SK-N-SH (cell line): Measurements from ENCODE around the gene SPRED3. TPM values are rescaled to one million over a fixed set of nuclear protein-coding genes. Genes with fewer than 3 reads are reported as not detected.
A peak's percentile ranks its signal among the peaks of the same experiment; 100 is the strongest.

Experiments
- CTCF ChIA-PET: fragments of 300-600, 350-600 bp; formaldehyde crosslinking; extraction: SDS; loops from one replicate; lab custom pipeline; 2021; lab: Yijun Ruan, JAX
- POLR2A ChIA-PET: fragments of 350-600 bp; sonication (Branson Sonifier 250); formaldehyde crosslinking; extraction: SDS; loops from one replicate; lab custom pipeline; 2020; ENCODE audit warnings: antibody characterized with exemption, inconsistent platforms; lab: Yijun Ruan, JAX
- DNase-seq: peaks from one replicate; pipeline ENCODE4 v3.0.0; 2012
- H2AFZ ChIP-seq: fragments of 200-600 bp; sonication (generic); 2 replicates; pipeline ENCODE4 v1.8.1; 2016; ENCODE audit warnings: antibody characterized with exemption, mild to moderate bottlenecking, low read depth
- H3F3A ChIP-seq: fragments of 200-600 bp; sonication (generic); replicated peaks from 2 replicates; pipeline ENCODE3; 2016; ENCODE audit warnings: antibody characterized with exemption, mild to moderate bottlenecking; ENCODE audit not compliant: insufficient read depth
- H3K27ac ChIP-seq, 2 experiments: fragments of 200-500 bp in 1 of 2; fragments of 200-600 bp in 1 of 2; sonication (Bioruptor generic) in 1 of 2; sonication (generic), shearing (Covaris generic) in 1 of 2; 2 replicates each; pipeline versions ENCODE4 v1.5.1 to v1.6.1; 2014 to 2016; ENCODE audit warnings: low read depth in 2 of 2, inconsistent platforms in 1 of 2, low read length in 1 of 2, mild to moderate bottlenecking in 1 of 2, mixed read lengths in 1 of 2
- H3K27me3 ChIP-seq: fragments of 200-600 bp; sonication (generic), shearing (Covaris generic); 2 replicates; pipeline ENCODE4 v1.6.1; 2016; ENCODE audit warnings: mixed run types; ENCODE audit not compliant: insufficient read depth
- H3K36me3 ChIP-seq, 2 experiments: fragments of 200-500 bp in 1 of 2; fragments of 200-600 bp in 1 of 2; sonication (Bioruptor generic) in 1 of 2; sonication (generic) in 1 of 2; replicated peaks in 1 of 2; 2 replicates each; pipeline versions ENCODE3 to v1.5.1; 2014 to 2016; ENCODE audit warnings: low read length in 1 of 2, mild to moderate bottlenecking in 1 of 2; ENCODE audit not compliant: insufficient read depth in 2 of 2, control insufficient read depth in 1 of 2
- H3K4me1 ChIP-seq, 2 experiments: fragments of 200-500 bp in 1 of 2; fragments of 200-600 bp in 1 of 2; sonication (Bioruptor generic) in 1 of 2; sonication (generic), shearing (Covaris generic) in 1 of 2; 2 replicates each; pipeline versions ENCODE4 v1.5.1 to v1.6.1; 2014 to 2016; ENCODE audit warnings: low read depth in 1 of 2, low read length in 1 of 2, mixed run types in 1 of 2; ENCODE audit not compliant: insufficient read depth in 2 of 2, control insufficient read depth in 1 of 2
- H3K4me2 ChIP-seq: fragments of 200-600 bp; sonication (generic), shearing (Covaris generic); 2 replicates; pipeline ENCODE4 v1.6.1; 2017; ENCODE audit warnings: mixed run types
- H3K4me3 ChIP-seq, 2 experiments: fragments of 200-500 bp in 1 of 2; fragments of 200-600 bp in 1 of 2; sonication (Bioruptor generic) in 1 of 2; sonication (generic), shearing (Covaris generic) in 1 of 2; 2 replicates each; pipeline versions ENCODE4 v1.5.1 to v1.8.1; 2014 to 2016; ENCODE audit warnings: low read depth in 2 of 2, inconsistent platforms in 1 of 2, low read length in 1 of 2, mild to moderate bottlenecking in 1 of 2, mixed read lengths in 1 of 2, moderate library complexity in 1 of 2
- H3K79me2 ChIP-seq: fragments of 200-600 bp; sonication (generic); 2 replicates; pipeline ENCODE4 v1.8.1; 2017; ENCODE audit warnings: mild to moderate bottlenecking; ENCODE audit not compliant: insufficient read depth
- H3K9ac ChIP-seq: fragments of 200-600 bp; sonication (generic); 2 replicates; pipeline ENCODE4 v1.6.1; 2017; ENCODE audit warnings: mixed run types
- H3K9me2 ChIP-seq: fragments of 200-600 bp; sonication (generic); 2 replicates; pipeline ENCODE4 v1.6.1; 2017; ENCODE audit warnings: mixed run types
- H3K9me3 ChIP-seq: fragments of 200-600 bp; sonication (generic); 2 replicates; pipeline ENCODE4 v1.6.1; 2017; ENCODE audit warnings: mixed run types, mild to moderate bottlenecking, moderate library complexity
- H4K20me1 ChIP-seq: fragments of 200-600 bp; sonication (generic); 2 replicates; pipeline ENCODE4 v1.6.1; 2017; ENCODE audit warnings: mild to moderate bottlenecking, mixed run types; ENCODE audit not compliant: insufficient read depth
- ELF1 ChIP-seq: IDR thresholded peaks from 2 replicates; pipeline ENCODE4 v1.4.0; 2012
- EP300 ChIP-seq, 2 experiments: IDR thresholded peaks; 2 replicates each; pipeline versions ENCODE4 v1.4.0 to v1.6.1; 2012; ENCODE audit warnings: borderline replicate concordance in 1 of 2, low read depth in 1 of 2, low read length in 1 of 2
- EZH2phosphoT487 ChIP-seq: fragments of 200-600 bp; sonication (generic); IDR thresholded peaks from 2 replicates; pipeline ENCODE4 v1.6.1; 2017; ENCODE audit warnings: low read depth, mixed run types, mild to moderate bottlenecking, antibody characterized with exemption, moderate library complexity, borderline replicate concordance
- FOSL2 ChIP-seq: IDR thresholded peaks from 2 replicates; pipeline ENCODE4 v1.4.0; 2012; ENCODE audit warnings: low read depth, mild to moderate bottlenecking, moderate library complexity, borderline replicate concordance
- FOXJ3 ChIP-seq: sonication (generic); formaldehyde crosslinking; IDR thresholded peaks from 2 replicates; pipeline ENCODE4 v1.5.1; 2020; ENCODE audit warnings: mild to moderate bottlenecking, missing genetic modification reagents
- FOXM1 ChIP-seq: IDR thresholded peaks from 2 replicates; pipeline ENCODE4 v1.4.0; 2012; ENCODE audit warnings: low read depth, mild to moderate bottlenecking
- IRF3 ChIP-seq: fragments of 150-350 bp; IDR thresholded peaks from 2 replicates; pipeline ENCODE4 v1.6.1; 2016; ENCODE audit warnings: mild to moderate bottlenecking, low read depth, low read length
- MEF2A ChIP-seq: IDR thresholded peaks from 2 replicates; pipeline ENCODE4 v1.4.0; 2012; ENCODE audit warnings: low read depth, borderline replicate concordance
- NRF1 ChIP-seq: IDR thresholded peaks from 2 replicates; pipeline ENCODE4 v1.6.1; 2012; ENCODE audit warnings: low read depth, mild to moderate bottlenecking, low read length
- PBX3 ChIP-seq: IDR thresholded peaks from 2 replicates; pipeline ENCODE4; 2012
- RAD21 ChIP-seq: IDR thresholded peaks from 2 replicates; pipeline ENCODE4 v1.6.1; 2012; ENCODE audit warnings: mild to moderate bottlenecking, low read length
- REST ChIP-seq: IDR thresholded peaks from 2 replicates; pipeline ENCODE4 v1.6.1; 2012; ENCODE audit warnings: mild to moderate bottlenecking, low read depth, low read length, moderate library complexity
- RFX5 ChIP-seq: IDR thresholded peaks from 2 replicates; pipeline ENCODE4 v1.6.1; 2012; ENCODE audit warnings: mild to moderate bottlenecking, improper control_type of control experiment, low read length
- SIN3A ChIP-seq: IDR thresholded peaks from 2 replicates; pipeline ENCODE4 v1.6.1; 2012; ENCODE audit warnings: low read depth, mild to moderate bottlenecking, low read length, moderate library complexity, borderline replicate concordance
- TEAD4 ChIP-seq: IDR thresholded peaks from 2 replicates; pipeline ENCODE4 v1.4.0; 2012; ENCODE audit warnings: mild to moderate bottlenecking, borderline replicate concordance; ENCODE audit not compliant: insufficient read depth
- WGBS: methylation state at CpG from one replicate; pipeline ENCODE4 v1.1.6; 2017; ENCODE audit warnings: low lambda C conversion rate; 5-methylcytosine and 5-hydroxymethylcytosine counted together
- polyA plus RNA-seq, 3 experiments: library from polyadenylated mRNA; depleted of rRNA; stranded (reverse); fragments of >200 nt; gene quantifications; 2 replicates each; pipeline ENCODE4 v1.2.3, GENCODE V29; 2012
- TF ChIP-seq, protein P1 (sequence below): IDR thresholded peaks from 2 replicates; pipeline ENCODE4 v1.4.0; 2012; ENCODE audit warnings: low read depth, borderline replicate concordance

SPRED3 gene
- polyA plus RNA-seq, 1 of the 3 experiments (the other 2 are of a cell fraction) = 11.1 TPM

GRCh38 chr19:38433268-38433733 is 44.8 kb downstream of the SPRED3 start, which contains the start of gene RYR1:
Gene RYR1, plus strand, starts transcription at chr19:38433691. Its CDS starts 139 bp downstream, at chr19:38433830.
- ChIA-PET POLR2A (no interaction called here), CTCF (no interaction called here)
- Histone ChIP-seq H3K9ac (no peak within 1 kb of the TSS), H3F3A (no peaks in the 10 kb centered on the region), H3K4me2 (no peak within 1 kb of the TSS), H3K27ac (no peak within 1 kb of the TSS), H3K4me1 (no peaks in the 10 kb centered on the region; a peak in 1 of 4 replicates), H3K36me3 (no peaks in the 10 kb centered on the region), H3K9me2 (no peaks in the 10 kb centered on the region), H3K27me3 (peaks cover 13% of the 10 kb centered on the region; the same call in 1 of the 2 replicates), H2AFZ (no peak within 1 kb of the TSS), H3K9me3 (no peaks in the 10 kb centered on the region), H4K20me1 (no peaks in the 10 kb centered on the region), H3K79me2 (no peaks in the 10 kb centered on the region), H3K4me3 (no peak within 1 kb of the TSS)
- TF ChIP-seq FOXJ3 (no peak), ELF1 (no peak), RFX5 (no peak), NRF1 (no peak), MEF2A (no peak), REST (peak; percentile 80), FOXM1 (no peak), FOSL2 (no peak)
- 27% methylated on average over 16 of the region's 20 CpGs for WGBS
- DNase-seq = peak; percentile 90

DNA sequence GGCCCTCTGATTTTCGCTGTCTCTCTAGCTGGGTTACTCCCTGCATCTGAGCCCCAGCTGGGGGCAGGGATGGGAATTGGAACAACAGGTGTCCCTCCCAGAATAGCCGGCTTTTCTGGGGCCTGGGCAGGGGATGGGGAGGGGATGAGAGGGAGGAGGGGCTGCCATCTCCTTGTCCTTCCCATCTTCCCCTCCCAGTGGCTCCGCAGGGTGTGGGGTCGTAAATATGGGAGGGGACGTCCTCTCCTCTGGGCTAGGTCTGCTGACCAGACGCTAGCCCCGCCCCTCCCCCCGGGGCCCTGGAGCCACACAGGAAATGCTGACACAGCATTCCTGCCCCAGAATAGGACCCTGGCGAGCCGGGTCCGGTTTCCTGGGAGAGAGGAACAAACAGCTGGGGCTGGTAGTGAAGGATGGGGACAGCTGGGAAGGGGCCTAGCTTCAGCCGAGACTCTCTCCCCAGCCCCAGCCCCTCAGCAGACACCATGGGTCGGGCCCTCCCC is 46.1 kb downstream of the SPRED3 start:
- no peaks in the 10 kb centered on the region for H3K79me2 ChIP-seq
- H3K9me2 ChIP-seq = no peaks in the 10 kb centered on the region
- no peak overlapping the region for H3K4me3 ChIP-seq
- H3K9ac ChIP-seq = no peak overlapping the region
- H3K36me3 ChIP-seq = no peaks in the 10 kb centered on the region
- ChIA-PET POLR2A (no interaction called here), CTCF (no interaction called here)
- no peaks in the 10 kb centered on the region; a peak in 1 of 4 replicates for H3K4me1 ChIP-seq
- no peak overlapping the region for H3K27ac ChIP-seq
- H3K4me2 ChIP-seq = no peak overlapping the region
- H4K20me1 ChIP-seq = no peaks in the 10 kb centered on the region
- peaks cover 10% of the 10 kb centered on the region; the same call in 1 of the 2 replicates for H3K27me3 ChIP-seq
- H3K9me3 ChIP-seq = no peaks in the 10 kb centered on the region
- no peak overlapping the region for H2AFZ ChIP-seq
- H3F3A ChIP-seq = no peaks in the 10 kb centered on the region
- TF ChIP-seq RAD21 (no peak), NRF1 (no peak), RFX5 (no peak), IRF3 (no peak), EZH2phosphoT487 (no peak), PBX3 (no peak), SIN3A (no peak), TEAD4 (no peak), EP300 (IDR thresholded peaks at IDR 0.05; ENCODE audit: borderline replicate concordance in 1 of 2, low read depth in 1 of 2, low read length in 1 of 2) (no peak)
- TF ChIP-seq, protein P1, sequence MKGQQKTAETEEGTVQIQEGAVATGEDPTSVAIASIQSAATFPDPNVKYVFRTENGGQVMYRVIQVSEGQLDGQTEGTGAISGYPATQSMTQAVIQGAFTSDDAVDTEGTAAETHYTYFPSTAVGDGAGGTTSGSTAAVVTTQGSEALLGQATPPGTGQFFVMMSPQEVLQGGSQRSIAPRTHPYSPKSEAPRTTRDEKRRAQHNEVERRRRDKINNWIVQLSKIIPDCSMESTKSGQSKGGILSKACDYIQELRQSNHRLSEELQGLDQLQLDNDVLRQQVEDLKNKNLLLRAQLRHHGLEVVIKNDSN = no peak
- 71% methylated on average over 8 of the region's 13 CpGs for WGBS
- no peak for DNase-seq
